Liver (tissue), 3 donors: Measurements from ENCODE around the gene DPYD.

Source experiments
- CTCF ChIP-seq: fragments of 150-350 bp; IDR thresholded peaks from 2 replicates; pipeline ENCODE4 v1.5.1; 2017; ENCODE audit warnings: improper control_type of control experiment, low read depth, low read length; ENCODE audit not compliant: missing input control
- MAX ChIP-seq: IDR thresholded peaks from 2 replicates; pipeline ENCODE4 v1.6.1; 2016; ENCODE audit warnings: antibody characterized with exemption
- REST ChIP-seq: IDR thresholded peaks from 2 replicates; pipeline ENCODE4 v1.6.1; 2016; ENCODE audit warnings: antibody characterized with exemption, mild to moderate bottlenecking
- SP1 ChIP-seq: IDR thresholded peaks from 2 replicates; pipeline ENCODE4 v1.6.1; 2018; ENCODE audit warnings: antibody characterized with exemption, mild to moderate bottlenecking
- TAF1 ChIP-seq: conservative IDR thresholded peaks from 2 replicates; pipeline ENCODE4 v1.6.1; 2016; ENCODE audit warnings: antibody characterized with exemption, mild to moderate bottlenecking
- YY1 ChIP-seq: IDR thresholded peaks from 2 replicates; pipeline ENCODE4 v1.6.1; 2016; ENCODE audit warnings: antibody characterized with exemption, mild to moderate bottlenecking
- donor health status: healthy.
- donor health status: healthy.

GRCh38 chr1:97934491-97934890 lies 13.7 kb upstream of the DPYD start:
- TF ChIP-seq YY1, result no peak
- no peak for TF ChIP-seq CTCF
- no peak for TF ChIP-seq MAX
- TF ChIP-seq REST, result no peak
- no peak for TF ChIP-seq TAF1
- no peak for TF ChIP-seq SP1
